Fibroblast of lung (primary cell): Measurements from ENCODE around the gene SLC22A23.

Source experiments
- CTCF ChIP-seq, 2 donors: IDR thresholded peaks in 1 of 2; conservative IDR thresholded peaks in 1 of 2; 1 replicate in 1 of 2; 2 replicates in 1 of 2; pipeline ENCODE4 v1.5.1; 2011 to 2012; ENCODE audit warnings: low read length in 2 of 2, control low read depth in 1 of 2, inconsistent platforms in 1 of 2, low read depth in 1 of 2, mild to moderate bottlenecking in 1 of 2
- EZH2 ChIP-seq: IDR thresholded peaks from 2 replicates; pipeline ENCODE4 v1.5.1; 2012; ENCODE audit warnings: low read length, control low read depth, mild to moderate bottlenecking; ENCODE audit errors: missing control alignments

GRCh38 chr6:3290931-3291211 is 166.0 kb downstream of the SLC22A23 start:
- TF ChIP-seq CTCF (conservative IDR thresholded peaks at IDR 0.05 in 1 of 2, IDR thresholded peaks at IDR 0.05 in 1 of 2; ENCODE audit: low read depth in 1 of 2, low read length in 2 of 2) (no peak), EZH2 (no peak)
